HEK293 (cell line): ENCODE measurements around the gene LRFN2.

Experiments
- CTCF ChIA-PET: fragments of 350-600 bp; formaldehyde crosslinking; extraction: SDS; loops from one replicate; lab custom pipeline; 2021; ENCODE audit warnings: antibody characterized with exemption; lab: Yijun Ruan, JAX
- POLR2A ChIA-PET: fragments of 300-600 bp; formaldehyde crosslinking; extraction: SDS; loops from one replicate; lab custom pipeline; 2020; ENCODE audit warnings: antibody characterized with exemption, inconsistent platforms; lab: Yijun Ruan, JAX
- H3K27ac ChIP-seq: fragments of 200-500 bp; sonication (Bioruptor generic); 2 replicates; pipeline ENCODE4 v1.5.1; 2014; ENCODE audit warnings: low read depth, low read length, control low read depth, inconsistent platforms; ENCODE audit errors: extremely low read depth
- H3K36me3 ChIP-seq, 2 experiments: fragments of 200-500 bp in 1 of 2; sonication (Bioruptor generic) in 1 of 2; 1 replicate in 1 of 2; 2 replicates in 1 of 2; pipeline ENCODE4 v1.5.1; 2014 to 2017; ENCODE audit warnings: inconsistent platforms in 2 of 2, low read length in 2 of 2; ENCODE audit not compliant: control insufficient read depth in 2 of 2, insufficient read depth in 1 of 2
- H3K4me1 ChIP-seq: fragments of 200-500 bp; sonication (Bioruptor generic); 2 replicates; pipeline ENCODE4 v1.5.1; 2014; ENCODE audit warnings: mild to moderate bottlenecking, low read length, inconsistent platforms; ENCODE audit not compliant: control insufficient read depth, insufficient read depth
- H3K4me3 ChIP-seq: 2 replicates; pipeline ENCODE4 v1.5.1; 2011; ENCODE audit warnings: low read depth, mild to moderate bottlenecking, control low read depth, low read length, moderate library complexity
- H3K9me3 ChIP-seq: fragments of 200-500 bp; sonication (Bioruptor generic); 2 replicates; pipeline ENCODE4 v1.5.1; 2014; ENCODE audit warnings: low read depth, low read length, inconsistent platforms; ENCODE audit not compliant: control insufficient read depth, insufficient read depth
- FEZF1 ChIP-seq: fragments of 450-650 bp; formaldehyde crosslinking; IDR thresholded peaks from 2 replicates; pipeline ENCODE4 v1.5.1; 2016; ENCODE audit warnings: missing biosample characterization, missing genetic modification characterization
- KLF10 ChIP-seq: fragments of 450-650 bp; IDR thresholded peaks from 2 replicates; pipeline ENCODE4 v1.5.1; 2018; ENCODE audit warnings: missing biosample characterization, mild to moderate bottlenecking, missing genetic modification characterization
- SCRT1 ChIP-seq: fragments of 450-650 bp; formaldehyde crosslinking; IDR thresholded peaks from 2 replicates; pipeline ENCODE4 v1.5.1; 2016; ENCODE audit warnings: missing biosample characterization, missing genetic modification characterization, borderline replicate concordance
- ZFP41 ChIP-seq: fragments of 450-650 bp; formaldehyde crosslinking; IDR thresholded peaks from 2 replicates; pipeline ENCODE4 v1.5.1; 2016; ENCODE audit warnings: missing biosample characterization, missing genetic modification characterization, borderline replicate concordance
- ZNF114 ChIP-seq: fragments of 450-650 bp; formaldehyde crosslinking; IDR thresholded peaks from 2 replicates; pipeline ENCODE4 v1.5.0; 2017; ENCODE audit warnings: missing biosample characterization, missing genetic modification characterization
- ZNF169 ChIP-seq: fragments of 450-650 bp; formaldehyde crosslinking; IDR thresholded peaks from 2 replicates; pipeline ENCODE4 v1.5.1; 2016; ENCODE audit warnings: missing biosample characterization, missing genetic modification characterization
- ZNF202 ChIP-seq: fragments of 450-650 bp; formaldehyde crosslinking; IDR thresholded peaks from 2 replicates; pipeline ENCODE4 v1.5.1; 2016; ENCODE audit warnings: missing biosample characterization, missing genetic modification characterization, borderline replicate concordance
- ZNF292 ChIP-seq: fragments of 450-650 bp; formaldehyde crosslinking; IDR thresholded peaks from 2 replicates; pipeline ENCODE4 v1.5.1; 2016; ENCODE audit warnings: low read depth, missing biosample characterization, missing genetic modification characterization, borderline replicate concordance
- ZNF391 ChIP-seq: fragments of 450-650 bp; formaldehyde crosslinking; IDR thresholded peaks from 2 replicates; pipeline ENCODE4 v1.5.1; 2016; ENCODE audit warnings: low read depth, missing biosample characterization, missing genetic modification characterization, borderline replicate concordance
- ZNF394 ChIP-seq: fragments of 450-650 bp; formaldehyde crosslinking; IDR thresholded peaks from 2 replicates; pipeline ENCODE4 v1.5.1; 2016; ENCODE audit warnings: missing biosample characterization, missing genetic modification characterization, mild to moderate bottlenecking, moderate library complexity, borderline replicate concordance
- ZNF558 ChIP-seq: fragments of 450-650 bp; formaldehyde crosslinking; IDR thresholded peaks from 2 replicates; pipeline ENCODE4 v1.5.1; 2016; ENCODE audit warnings: missing biosample characterization, missing genetic modification characterization
- ZNF654 ChIP-seq: fragments of 450-650 bp; formaldehyde crosslinking; IDR thresholded peaks from 2 replicates; pipeline ENCODE4 v1.5.1; 2016; ENCODE audit warnings: low read depth, missing biosample characterization, missing genetic modification characterization
- ZNF747 ChIP-seq: fragments of 450-650 bp; formaldehyde crosslinking; IDR thresholded peaks from 2 replicates; pipeline ENCODE4 v1.5.1; 2016; ENCODE audit warnings: missing biosample characterization, missing genetic modification characterization
- ZNF843 ChIP-seq: fragments of 450-650 bp; formaldehyde crosslinking; IDR thresholded peaks from 2 replicates; pipeline ENCODE4 v1.5.1; 2016; ENCODE audit warnings: missing biosample characterization, missing genetic modification characterization
- ZSCAN23 ChIP-seq: fragments of 450-650 bp; formaldehyde crosslinking; IDR thresholded peaks from 2 replicates; pipeline ENCODE4 v1.5.1; 2016; ENCODE audit warnings: missing biosample characterization, missing genetic modification characterization
- TF ChIP-seq, protein P1 (sequence below): fragments of 450-650 bp; formaldehyde crosslinking; IDR thresholded peaks from 2 replicates; pipeline ENCODE4 v1.5.1; 2017; ENCODE audit warnings: missing biosample characterization, missing genetic modification characterization
- TF ChIP-seq, protein P2 (sequence below): fragments of 450-650 bp; formaldehyde crosslinking; conservative IDR thresholded peaks from 2 replicates; pipeline ENCODE4 v1.5.1; 2016; ENCODE audit warnings: low read depth, missing biosample characterization, missing genetic modification characterization
- TF ChIP-seq, protein P3 (sequence below): fragments of 450-650 bp; formaldehyde crosslinking; IDR thresholded peaks from 2 replicates; pipeline ENCODE4 v1.5.1; 2016; ENCODE audit warnings: missing biosample characterization, missing genetic modification characterization
- TF ChIP-seq, protein P4 (sequence below): fragments of 450-650 bp; IDR thresholded peaks from 2 replicates; pipeline ENCODE4 v1.5.1; 2018; ENCODE audit warnings: missing biosample characterization, missing genetic modification characterization
- TF ChIP-seq, protein P5 (sequence below): fragments of 450-650 bp; formaldehyde crosslinking; IDR thresholded peaks from 2 replicates; pipeline ENCODE4 v1.5.1; 2016; ENCODE audit warnings: missing biosample characterization, missing genetic modification characterization
- TF ChIP-seq, protein P6 (sequence below): fragments of 450-650 bp; formaldehyde crosslinking; IDR thresholded peaks from 2 replicates; pipeline ENCODE4 v1.5.0; 2017; ENCODE audit warnings: missing biosample characterization, missing genetic modification characterization, borderline replicate concordance
- TF ChIP-seq, protein P7 (sequence below): fragments of 450-650 bp; formaldehyde crosslinking; optimal IDR thresholded peaks from 2 replicates; pipeline ENCODE3; 2016; ENCODE audit warnings: missing biosample characterization, mild to moderate bottlenecking, missing genetic modification characterization

LRFN2 gene

DNA sequence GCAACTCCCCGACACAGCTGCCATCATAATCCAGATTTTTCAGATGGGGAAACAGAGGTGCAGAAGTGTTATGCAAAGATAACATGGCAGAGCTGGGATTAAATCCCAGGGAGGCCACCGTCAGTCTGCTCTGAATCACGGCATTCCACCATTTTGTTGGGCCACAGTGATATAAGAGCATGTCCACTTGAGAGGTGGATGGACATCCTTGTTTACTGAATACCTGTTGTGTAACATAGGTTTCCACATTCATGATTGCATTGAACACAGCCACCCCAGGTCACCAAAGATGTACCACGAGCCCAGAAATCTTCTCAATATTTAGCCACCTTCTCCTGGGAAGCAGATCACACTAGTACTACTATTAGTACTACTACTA lies 191.5 kb downstream of the LRFN2 start:
- H3K9me3 ChIP-seq = no peaks in the 10 kb centered on the region
- no peak overlapping the region for H3K4me3 ChIP-seq
- H3K4me1 ChIP-seq = no peaks in the 10 kb centered on the region; the same call in 1 of the 2 replicates
- H3K27ac ChIP-seq = no peak overlapping the region
- H3K36me3 ChIP-seq = no peaks in the 10 kb centered on the region
- ChIA-PET POLR2A (no interaction called here), CTCF (no interaction called here)
- TF ChIP-seq, protein P1, sequence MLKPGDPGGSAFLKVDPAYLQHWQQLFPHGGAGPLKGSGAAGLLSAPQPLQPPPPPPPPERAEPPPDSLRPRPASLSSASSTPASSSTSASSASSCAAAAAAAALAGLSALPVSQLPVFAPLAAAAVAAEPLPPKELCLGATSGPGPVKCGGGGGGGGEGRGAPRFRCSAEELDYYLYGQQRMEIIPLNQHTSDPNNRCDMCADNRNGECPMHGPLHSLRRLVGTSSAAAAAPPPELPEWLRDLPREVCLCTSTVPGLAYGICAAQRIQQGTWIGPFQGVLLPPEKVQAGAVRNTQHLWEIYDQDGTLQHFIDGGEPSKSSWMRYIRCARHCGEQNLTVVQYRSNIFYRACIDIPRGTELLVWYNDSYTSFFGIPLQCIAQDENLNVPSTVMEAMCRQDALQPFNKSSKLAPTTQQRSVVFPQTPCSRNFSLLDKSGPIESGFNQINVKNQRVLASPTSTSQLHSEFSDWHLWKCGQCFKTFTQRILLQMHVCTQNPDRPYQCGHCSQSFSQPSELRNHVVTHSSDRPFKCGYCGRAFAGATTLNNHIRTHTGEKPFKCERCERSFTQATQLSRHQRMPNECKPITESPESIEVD = no peak
- TF ChIP-seq ZNF292 (tag by site-specific recombination) (no peak), SCRT1 (tag by site-specific recombination) (no peak), ZNF114 (tag by site-specific recombination) (no peak), ZNF843 (tag by site-specific recombination) (no peak), ZNF169 (tag by site-specific recombination) (no peak), ZSCAN23 (no peak)
- TF ChIP-seq, protein P2, sequence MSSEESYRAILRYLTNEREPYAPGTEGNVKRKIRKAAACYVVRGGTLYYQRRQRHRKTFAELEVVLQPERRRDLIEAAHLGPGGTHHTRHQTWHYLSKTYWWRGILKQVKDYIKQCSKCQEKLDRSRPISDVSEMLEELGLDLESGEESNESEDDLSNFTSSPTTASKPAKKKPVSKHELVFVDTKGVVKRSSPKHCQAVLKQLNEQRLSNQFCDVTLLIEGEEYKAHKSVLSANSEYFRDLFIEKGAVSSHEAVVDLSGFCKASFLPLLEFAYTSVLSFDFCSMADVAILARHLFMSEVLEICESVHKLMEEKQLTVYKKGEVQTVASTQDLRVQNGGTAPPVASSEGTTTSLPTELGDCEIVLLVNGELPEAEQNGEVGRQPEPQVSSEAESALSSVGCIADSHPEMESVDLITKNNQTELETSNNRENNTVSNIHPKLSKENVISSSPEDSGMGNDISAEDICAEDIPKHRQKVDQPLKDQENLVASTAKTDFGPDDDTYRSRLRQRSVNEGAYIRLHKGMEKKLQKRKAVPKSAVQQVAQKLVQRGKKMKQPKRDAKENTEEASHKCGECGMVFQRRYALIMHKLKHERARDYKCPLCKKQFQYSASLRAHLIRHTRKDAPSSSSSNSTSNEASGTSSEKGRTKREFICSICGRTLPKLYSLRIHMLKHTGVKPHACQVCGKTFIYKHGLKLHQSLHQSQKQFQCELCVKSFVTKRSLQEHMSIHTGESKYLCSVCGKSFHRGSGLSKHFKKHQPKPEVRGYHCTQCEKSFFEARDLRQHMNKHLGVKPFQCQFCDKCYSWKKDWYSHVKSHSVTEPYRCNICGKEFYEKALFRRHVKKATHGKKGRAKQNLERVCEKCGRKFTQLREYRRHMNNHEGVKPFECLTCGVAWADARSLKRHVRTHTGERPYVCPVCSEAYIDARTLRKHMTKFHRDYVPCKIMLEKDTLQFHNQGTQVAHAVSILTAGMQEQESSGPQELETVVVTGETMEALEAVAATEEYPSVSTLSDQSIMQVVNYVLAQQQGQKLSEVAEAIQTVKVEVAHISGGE (tag by site-specific recombination) = no peak
- TF ChIP-seq, protein P3, sequence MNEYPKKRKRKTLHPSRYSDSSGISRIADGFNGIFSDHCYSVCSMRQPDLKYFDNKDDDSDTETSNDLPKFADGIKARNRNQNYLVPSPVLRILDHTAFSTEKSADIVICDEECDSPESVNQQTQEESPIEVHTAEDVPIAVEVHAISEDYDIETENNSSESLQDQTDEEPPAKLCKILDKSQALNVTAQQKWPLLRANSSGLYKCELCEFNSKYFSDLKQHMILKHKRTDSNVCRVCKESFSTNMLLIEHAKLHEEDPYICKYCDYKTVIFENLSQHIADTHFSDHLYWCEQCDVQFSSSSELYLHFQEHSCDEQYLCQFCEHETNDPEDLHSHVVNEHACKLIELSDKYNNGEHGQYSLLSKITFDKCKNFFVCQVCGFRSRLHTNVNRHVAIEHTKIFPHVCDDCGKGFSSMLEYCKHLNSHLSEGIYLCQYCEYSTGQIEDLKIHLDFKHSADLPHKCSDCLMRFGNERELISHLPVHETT (tag by site-specific recombination) = no peak
- TF ChIP-seq, protein P4, sequence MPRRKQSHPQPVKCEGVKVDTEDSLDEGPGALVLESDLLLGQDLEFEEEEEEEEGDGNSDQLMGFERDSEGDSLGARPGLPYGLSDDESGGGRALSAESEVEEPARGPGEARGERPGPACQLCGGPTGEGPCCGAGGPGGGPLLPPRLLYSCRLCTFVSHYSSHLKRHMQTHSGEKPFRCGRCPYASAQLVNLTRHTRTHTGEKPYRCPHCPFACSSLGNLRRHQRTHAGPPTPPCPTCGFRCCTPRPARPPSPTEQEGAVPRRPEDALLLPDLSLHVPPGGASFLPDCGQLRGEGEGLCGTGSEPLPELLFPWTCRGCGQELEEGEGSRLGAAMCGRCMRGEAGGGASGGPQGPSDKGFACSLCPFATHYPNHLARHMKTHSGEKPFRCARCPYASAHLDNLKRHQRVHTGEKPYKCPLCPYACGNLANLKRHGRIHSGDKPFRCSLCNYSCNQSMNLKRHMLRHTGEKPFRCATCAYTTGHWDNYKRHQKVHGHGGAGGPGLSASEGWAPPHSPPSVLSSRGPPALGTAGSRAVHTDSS = no peak

DNA sequence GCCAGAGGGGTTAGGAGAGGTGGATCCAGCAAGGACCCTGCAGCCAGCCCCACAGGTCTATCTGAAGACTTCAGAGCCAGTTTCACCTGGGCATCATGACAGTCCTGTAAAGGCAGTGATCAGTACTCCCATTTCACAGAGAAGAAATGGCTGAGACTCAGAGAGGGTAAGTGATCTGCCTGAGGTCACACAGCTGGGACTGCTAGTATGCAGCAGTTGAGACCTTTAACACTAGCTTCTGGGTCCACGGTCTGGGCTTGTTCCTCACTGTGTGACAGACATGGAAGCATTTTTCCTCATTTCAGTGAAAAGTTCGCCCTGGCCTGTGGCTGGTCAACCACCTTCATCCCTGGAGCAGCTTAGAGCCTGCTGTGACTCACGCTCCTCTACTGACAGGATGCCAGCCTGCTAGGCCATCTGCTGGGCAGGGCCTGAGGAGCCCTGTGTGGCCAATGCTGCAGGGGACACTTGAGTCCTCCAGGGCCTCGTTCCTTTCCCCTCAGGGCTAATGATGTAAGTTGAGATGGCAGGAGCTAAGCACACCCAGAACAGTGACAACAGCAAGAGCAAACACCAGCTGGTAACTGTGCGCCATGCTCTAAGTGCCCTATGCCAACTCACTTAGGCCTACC lies 192.0 kb downstream of the LRFN2 start:
- Histone ChIP-seq H3K9me3 (no peaks in the 10 kb centered on the region), H3K36me3 (no peaks in the 10 kb centered on the region), H3K4me1 (no peaks in the 10 kb centered on the region; the same call in 1 of the 2 replicates), H3K27ac (no peak overlapping the region), H3K4me3 (no peak overlapping the region)
- CTCF ChIA-PET = interaction anchor here (0.7 kb wide), 1 partner anchor 552 kb away, joined by 3 read pairs; no protein-coding TSS in a partner anchor
- POLR2A ChIA-PET = no interaction called here
- TF ChIP-seq, protein P5, sequence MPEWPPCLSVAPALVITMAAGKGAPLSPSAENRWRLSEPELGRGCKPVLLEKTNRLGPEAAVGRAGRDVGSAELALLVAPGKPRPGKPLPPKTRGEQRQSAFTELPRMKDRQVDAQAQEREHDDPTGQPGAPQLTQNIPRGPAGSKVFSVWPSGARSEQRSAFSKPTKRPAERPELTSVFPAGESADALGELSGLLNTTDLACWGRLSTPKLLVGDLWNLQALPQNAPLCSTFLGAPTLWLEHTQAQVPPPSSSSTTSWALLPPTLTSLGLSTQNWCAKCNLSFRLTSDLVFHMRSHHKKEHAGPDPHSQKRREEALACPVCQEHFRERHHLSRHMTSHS (tag by site-specific recombination) = no peak
- TF ChIP-seq, protein P6, sequence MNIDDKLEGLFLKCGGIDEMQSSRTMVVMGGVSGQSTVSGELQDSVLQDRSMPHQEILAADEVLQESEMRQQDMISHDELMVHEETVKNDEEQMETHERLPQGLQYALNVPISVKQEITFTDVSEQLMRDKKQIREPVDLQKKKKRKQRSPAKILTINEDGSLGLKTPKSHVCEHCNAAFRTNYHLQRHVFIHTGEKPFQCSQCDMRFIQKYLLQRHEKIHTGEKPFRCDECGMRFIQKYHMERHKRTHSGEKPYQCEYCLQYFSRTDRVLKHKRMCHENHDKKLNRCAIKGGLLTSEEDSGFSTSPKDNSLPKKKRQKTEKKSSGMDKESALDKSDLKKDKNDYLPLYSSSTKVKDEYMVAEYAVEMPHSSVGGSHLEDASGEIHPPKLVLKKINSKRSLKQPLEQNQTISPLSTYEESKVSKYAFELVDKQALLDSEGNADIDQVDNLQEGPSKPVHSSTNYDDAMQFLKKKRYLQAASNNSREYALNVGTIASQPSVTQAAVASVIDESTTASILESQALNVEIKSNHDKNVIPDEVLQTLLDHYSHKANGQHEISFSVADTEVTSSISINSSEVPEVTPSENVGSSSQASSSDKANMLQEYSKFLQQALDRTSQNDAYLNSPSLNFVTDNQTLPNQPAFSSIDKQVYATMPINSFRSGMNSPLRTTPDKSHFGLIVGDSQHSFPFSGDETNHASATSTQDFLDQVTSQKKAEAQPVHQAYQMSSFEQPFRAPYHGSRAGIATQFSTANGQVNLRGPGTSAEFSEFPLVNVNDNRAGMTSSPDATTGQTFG (tag by site-specific recombination) = no peak
- TF ChIP-seq, protein P7, sequence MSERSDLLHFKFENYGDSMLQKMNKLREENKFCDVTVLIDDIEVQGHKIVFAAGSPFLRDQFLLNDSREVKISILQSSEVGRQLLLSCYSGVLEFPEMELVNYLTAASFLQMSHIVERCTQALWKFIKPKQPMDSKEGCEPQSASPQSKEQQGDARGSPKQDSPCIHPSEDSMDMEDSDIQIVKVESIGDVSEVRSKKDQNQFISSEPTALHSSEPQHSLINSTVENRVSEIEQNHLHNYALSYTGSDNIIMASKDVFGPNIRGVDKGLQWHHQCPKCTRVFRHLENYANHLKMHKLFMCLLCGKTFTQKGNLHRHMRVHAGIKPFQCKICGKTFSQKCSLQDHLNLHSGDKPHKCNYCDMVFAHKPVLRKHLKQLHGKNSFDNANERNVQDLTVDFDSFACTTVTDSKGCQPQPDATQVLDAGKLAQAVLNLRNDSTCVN (tag by site-specific recombination) = no peak
- TF ChIP-seq KLF10 (tag by site-specific recombination) (no peak), ZNF558 (no peak), ZNF747 (tag by site-specific recombination) (no peak), ZFP41 (no peak), ZNF202 (tag by site-specific recombination) (no peak), ZNF391 (no peak), ZNF394 (tag by site-specific recombination) (no peak), ZNF654 (tag by site-specific recombination) (no peak), FEZF1 (tag by site-specific recombination) (no peak)
